GM18907 (cell line): ENCODE results near the gene OR11H6.
"Not testable (repeated sequence)": the region's sequence is repeated elsewhere in the genome, so short reads cannot be mapped to it uniquely, and the experiment has no call there.

Experiments used
- ATAC-seq: cut with Tn5 transposase; IDR thresholded peaks from one replicate; pipeline ENCODE4 v1.9.1; 2021; ENCODE audit warnings: mild to moderate bottlenecking, moderate library complexity; ENCODE audit not compliant: unreplicated experiment

OR11H6 gene

GRCh38 chr14:20247646-20248246 lies 24.2 kb downstream of the OR11H6 start:
- no peak for ATAC-seq

- no peak for ATAC-seq
Measured at GRCh38 chr14:20262642-20263128, 39.2 kb downstream of the OR11H6 start.

- not testable (repeated sequence) for ATAC-seq
Measured at GRCh38 chr14:20264361-20264760, 40.9 kb downstream of the OR11H6 start.

- ATAC-seq, result no peak
Measured at GRCh38 chr14:20274062-20274461, 50.6 kb downstream of the OR11H6 start.
